ENCODE results near the gene FIGLA.

Gene FIGLA

GRCh38 chr2:70785137-70785911, 5.1 kb downstream of the FIGLA start:
- no peak overlapping the region for H3K27ac ChIP-seq (replicated peaks)
- DNase-seq (ENCODE audit: low read depth in 1 of 2, low spot score in 1 of 2) = peak in 1 of 2 experiments; percentile 55
- TF ChIP-seq POLR2AphosphoS5 (IDR thresholded peaks at IDR 0.05; ENCODE audit: low read depth) = no peak
- no peak for TF ChIP-seq SPI1 (IDR thresholded peaks at IDR 0.05; ENCODE audit: borderline replicate concordance, low read depth)
- TF ChIP-seq, protein P1, sequence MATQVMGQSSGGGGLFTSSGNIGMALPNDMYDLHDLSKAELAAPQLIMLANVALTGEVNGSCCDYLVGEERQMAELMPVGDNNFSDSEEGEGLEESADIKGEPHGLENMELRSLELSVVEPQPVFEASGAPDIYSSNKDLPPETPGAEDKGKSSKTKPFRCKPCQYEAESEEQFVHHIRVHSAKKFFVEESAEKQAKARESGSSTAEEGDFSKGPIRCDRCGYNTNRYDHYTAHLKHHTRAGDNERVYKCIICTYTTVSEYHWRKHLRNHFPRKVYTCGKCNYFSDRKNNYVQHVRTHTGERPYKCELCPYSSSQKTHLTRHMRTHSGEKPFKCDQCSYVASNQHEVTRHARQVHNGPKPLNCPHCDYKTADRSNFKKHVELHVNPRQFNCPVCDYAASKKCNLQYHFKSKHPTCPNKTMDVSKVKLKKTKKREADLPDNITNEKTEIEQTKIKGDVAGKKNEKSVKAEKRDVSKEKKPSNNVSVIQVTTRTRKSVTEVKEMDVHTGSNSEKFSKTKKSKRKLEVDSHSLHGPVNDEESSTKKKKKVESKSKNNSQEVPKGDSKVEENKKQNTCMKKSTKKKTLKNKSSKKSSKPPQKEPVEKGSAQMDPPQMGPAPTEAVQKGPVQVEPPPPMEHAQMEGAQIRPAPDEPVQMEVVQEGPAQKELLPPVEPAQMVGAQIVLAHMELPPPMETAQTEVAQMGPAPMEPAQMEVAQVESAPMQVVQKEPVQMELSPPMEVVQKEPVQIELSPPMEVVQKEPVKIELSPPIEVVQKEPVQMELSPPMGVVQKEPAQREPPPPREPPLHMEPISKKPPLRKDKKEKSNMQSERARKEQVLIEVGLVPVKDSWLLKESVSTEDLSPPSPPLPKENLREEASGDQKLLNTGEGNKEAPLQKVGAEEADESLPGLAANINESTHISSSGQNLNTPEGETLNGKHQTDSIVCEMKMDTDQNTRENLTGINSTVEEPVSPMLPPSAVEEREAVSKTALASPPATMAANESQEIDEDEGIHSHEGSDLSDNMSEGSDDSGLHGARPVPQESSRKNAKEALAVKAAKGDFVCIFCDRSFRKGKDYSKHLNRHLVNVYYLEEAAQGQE (IDR thresholded peaks at IDR 0.05; ENCODE audit: insufficient replicate concordance, low read depth) = no peak
- no peak for TF ChIP-seq GABPA (IDR thresholded peaks at IDR 0.05; ENCODE audit: low read depth)
- TF ChIP-seq, protein P2, sequence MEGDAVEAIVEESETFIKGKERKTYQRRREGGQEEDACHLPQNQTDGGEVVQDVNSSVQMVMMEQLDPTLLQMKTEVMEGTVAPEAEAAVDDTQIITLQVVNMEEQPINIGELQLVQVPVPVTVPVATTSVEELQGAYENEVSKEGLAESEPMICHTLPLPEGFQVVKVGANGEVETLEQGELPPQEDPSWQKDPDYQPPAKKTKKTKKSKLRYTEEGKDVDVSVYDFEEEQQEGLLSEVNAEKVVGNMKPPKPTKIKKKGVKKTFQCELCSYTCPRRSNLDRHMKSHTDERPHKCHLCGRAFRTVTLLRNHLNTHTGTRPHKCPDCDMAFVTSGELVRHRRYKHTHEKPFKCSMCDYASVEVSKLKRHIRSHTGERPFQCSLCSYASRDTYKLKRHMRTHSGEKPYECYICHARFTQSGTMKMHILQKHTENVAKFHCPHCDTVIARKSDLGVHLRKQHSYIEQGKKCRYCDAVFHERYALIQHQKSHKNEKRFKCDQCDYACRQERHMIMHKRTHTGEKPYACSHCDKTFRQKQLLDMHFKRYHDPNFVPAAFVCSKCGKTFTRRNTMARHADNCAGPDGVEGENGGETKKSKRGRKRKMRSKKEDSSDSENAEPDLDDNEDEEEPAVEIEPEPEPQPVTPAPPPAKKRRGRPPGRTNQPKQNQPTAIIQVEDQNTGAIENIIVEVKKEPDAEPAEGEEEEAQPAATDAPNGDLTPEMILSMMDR (IDR thresholded peaks at IDR 0.05; ENCODE audit: insufficient read depth, low read length) = peak; percentile 45
- H3K27me3 ChIP-seq (ENCODE audit: insufficient read depth, poor library complexity, severe bottlenecking) = peaks cover 26% of the 10 kb centered on the region
- H3K4me3 ChIP-seq (replicated peaks; ENCODE audit: insufficient read depth, low read length) = no peak overlapping the region

DNA sequence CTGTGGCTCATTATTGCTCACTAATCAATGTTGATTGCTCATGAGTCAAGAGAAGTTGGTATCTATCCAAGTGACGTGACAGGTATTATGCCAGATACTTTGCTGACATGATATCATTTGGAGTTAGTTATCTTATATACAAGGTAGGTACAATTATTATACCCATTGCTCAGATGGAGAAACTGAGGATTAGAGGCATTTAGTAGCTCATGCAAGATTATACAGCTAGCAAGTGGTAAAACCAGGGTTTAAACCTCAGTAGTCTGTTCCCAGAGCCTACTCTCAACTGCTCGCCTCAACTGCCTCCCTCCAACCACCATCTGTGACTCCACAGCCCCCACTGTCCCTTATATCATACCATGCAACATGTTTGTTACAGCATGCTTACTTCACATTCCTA, 6.1 kb downstream of the FIGLA start:
- no peak for DNase-seq (ENCODE audit: low read depth in 1 of 2, low spot score in 1 of 2)
- TF ChIP-seq POLR2AphosphoS5 (IDR thresholded peaks at IDR 0.05; ENCODE audit: low read depth) (no peak), GABPA (IDR thresholded peaks at IDR 0.05; ENCODE audit: low read depth) (no peak), SPI1 (IDR thresholded peaks at IDR 0.05; ENCODE audit: borderline replicate concordance, low read depth) (no peak)
- TF ChIP-seq, protein P2 (IDR thresholded peaks at IDR 0.05; ENCODE audit: insufficient read depth, low read length) = no peak
- TF ChIP-seq, protein P1 (IDR thresholded peaks at IDR 0.05; ENCODE audit: insufficient replicate concordance, low read depth) = no peak
- H3K27ac ChIP-seq (replicated peaks) = no peak overlapping the region
- H3K27me3 ChIP-seq (ENCODE audit: insufficient read depth, poor library complexity, severe bottlenecking) = peaks cover 17% of the 10 kb centered on the region
- no peak overlapping the region for H3K4me3 ChIP-seq (replicated peaks; ENCODE audit: insufficient read depth, low read length)

DNA sequence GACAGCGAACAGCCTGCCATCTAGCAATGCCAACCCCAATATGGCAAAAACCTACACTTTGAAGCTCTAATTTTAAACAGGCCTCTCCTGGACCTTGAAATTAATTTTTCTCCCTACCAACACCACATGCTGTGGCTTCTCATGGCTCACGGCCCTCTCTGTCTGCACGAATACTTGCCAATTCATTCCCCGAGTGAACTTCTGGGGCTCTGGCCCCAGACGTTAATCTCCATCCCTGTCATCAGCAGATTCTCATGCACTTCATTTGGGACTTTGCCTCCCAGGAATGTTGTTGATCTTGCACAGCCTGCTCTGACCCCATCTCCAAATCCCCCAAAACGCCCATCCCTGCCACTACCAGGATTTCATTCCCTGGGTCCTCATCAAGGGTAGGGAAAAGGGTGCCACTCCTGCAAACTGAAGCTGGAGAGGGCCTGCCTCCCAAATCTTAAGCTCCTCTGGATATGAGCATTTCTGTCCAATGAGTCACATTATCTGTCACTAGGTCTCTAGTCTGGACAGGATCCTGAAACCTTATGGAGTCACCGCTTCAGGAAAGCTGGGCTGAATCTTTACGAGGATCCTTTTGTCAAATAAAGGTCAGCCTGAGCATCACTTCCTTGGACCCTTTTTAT, 10.4 kb downstream of the FIGLA start:
- Histone ChIP-seq H3K27ac (replicated peaks) (no peak overlapping the region), H3K27me3 (ENCODE audit: insufficient read depth, poor library complexity, severe bottlenecking) (peaks cover 2% of the 10 kb centered on the region), H3K4me3 (replicated peaks; ENCODE audit: insufficient read depth, low read length) (no peak overlapping the region)
- no peak for DNase-seq (ENCODE audit: low read depth in 1 of 2, low spot score in 1 of 2)
- TF ChIP-seq POLR2AphosphoS5 (IDR thresholded peaks at IDR 0.05; ENCODE audit: low read depth) (no peak), SPI1 (IDR thresholded peaks at IDR 0.05; ENCODE audit: borderline replicate concordance, low read depth) (no peak), GABPA (IDR thresholded peaks at IDR 0.05; ENCODE audit: low read depth) (no peak)
- TF ChIP-seq, protein P2 (IDR thresholded peaks at IDR 0.05; ENCODE audit: insufficient read depth, low read length) = no peak
- TF ChIP-seq, protein P1 (IDR thresholded peaks at IDR 0.05; ENCODE audit: insufficient replicate concordance, low read depth) = no peak

Data from HL-60 (cell line).